Gastroesophageal sphincter (tissue), 3 donors: ENCODE data around the gene MACROD2.

Source experiments
- POLR2AphosphoS5 ChIP-seq: sonication (generic); formaldehyde crosslinking; IDR thresholded peaks from one replicate; pipeline ENCODE4 v1.6.1; 2017; ENCODE audit warnings: antibody characterized with exemption
- TF ChIP-seq, protein P1 (sequence below), 4 experiments: fragments of 200-600 bp in 2 of 4; fragments of 450-650 bp in 2 of 4; sonication (generic) in 1 of 4; IDR thresholded peaks; one replicate each; pipeline ENCODE4 v1.5.1; 2017 to 2019; ENCODE audit warnings: antibody characterized with exemption in 4 of 4, mild to moderate bottlenecking in 2 of 4, moderate library complexity in 2 of 4

DNA sequence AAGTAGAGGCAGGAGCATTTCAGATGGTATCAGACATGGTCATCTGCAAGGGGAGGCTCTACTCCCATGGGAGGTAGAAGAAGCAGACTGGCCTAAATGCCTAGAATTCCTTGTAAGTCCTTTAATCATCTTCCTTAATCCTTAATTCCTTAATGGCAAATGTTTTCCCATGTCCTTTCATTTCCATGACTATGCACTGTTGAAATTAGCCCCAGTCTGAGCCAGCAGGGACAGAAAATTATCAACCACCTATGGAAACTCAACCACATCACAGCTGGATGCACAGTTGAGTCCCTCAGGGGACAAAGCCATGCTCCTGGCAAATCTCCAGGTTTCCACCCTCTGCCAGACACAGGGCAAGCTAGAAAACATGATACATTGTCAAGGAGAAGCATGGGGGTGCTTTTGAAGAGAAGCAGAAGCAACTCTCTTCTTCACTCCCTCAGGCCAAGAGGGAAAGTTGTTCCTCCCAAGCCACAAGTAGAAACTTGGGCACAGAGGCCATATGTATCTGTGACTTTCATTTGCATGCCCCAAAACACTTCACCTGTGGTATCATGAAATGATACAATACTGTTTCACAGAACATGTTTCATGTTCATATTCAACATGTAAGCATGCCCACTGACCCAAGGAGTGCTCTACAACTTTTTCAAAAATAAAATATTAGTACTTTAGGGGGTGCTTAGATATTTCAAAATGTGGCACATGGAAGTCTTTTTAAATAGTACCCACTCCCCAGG is 1894.4 kb downstream of the MACROD2 start:
- TF ChIP-seq POLR2AphosphoS5 = no peak
- TF ChIP-seq, protein P1, sequence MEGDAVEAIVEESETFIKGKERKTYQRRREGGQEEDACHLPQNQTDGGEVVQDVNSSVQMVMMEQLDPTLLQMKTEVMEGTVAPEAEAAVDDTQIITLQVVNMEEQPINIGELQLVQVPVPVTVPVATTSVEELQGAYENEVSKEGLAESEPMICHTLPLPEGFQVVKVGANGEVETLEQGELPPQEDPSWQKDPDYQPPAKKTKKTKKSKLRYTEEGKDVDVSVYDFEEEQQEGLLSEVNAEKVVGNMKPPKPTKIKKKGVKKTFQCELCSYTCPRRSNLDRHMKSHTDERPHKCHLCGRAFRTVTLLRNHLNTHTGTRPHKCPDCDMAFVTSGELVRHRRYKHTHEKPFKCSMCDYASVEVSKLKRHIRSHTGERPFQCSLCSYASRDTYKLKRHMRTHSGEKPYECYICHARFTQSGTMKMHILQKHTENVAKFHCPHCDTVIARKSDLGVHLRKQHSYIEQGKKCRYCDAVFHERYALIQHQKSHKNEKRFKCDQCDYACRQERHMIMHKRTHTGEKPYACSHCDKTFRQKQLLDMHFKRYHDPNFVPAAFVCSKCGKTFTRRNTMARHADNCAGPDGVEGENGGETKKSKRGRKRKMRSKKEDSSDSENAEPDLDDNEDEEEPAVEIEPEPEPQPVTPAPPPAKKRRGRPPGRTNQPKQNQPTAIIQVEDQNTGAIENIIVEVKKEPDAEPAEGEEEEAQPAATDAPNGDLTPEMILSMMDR (IDR thresholded peaks at IDR 0.05) = no peak
